Lung (tissue), 12 donors: Measurements from ENCODE around the gene PARD3B. TPM values are rescaled to one million over a fixed set of nuclear protein-coding genes. Genes with fewer than 3 reads are reported as not detected.

Source experiments
- ATAC-seq: fragments of 200-7000 bp; cut with Tn5 transposase; one replicate; pipeline ENCODE4 v1.9.1; 2020; ENCODE audit warnings: moderate number of reproducible peaks; ENCODE audit not compliant: insufficient read depth, low FRiP score
- DNase-seq, 3 donors: peaks; one replicate each; pipeline ENCODE4 v3.0.0-alpha.2; 2013 to 2017
- H3K27ac ChIP-seq, 2 donors: one replicate each; pipeline ENCODE4 v1.5.1; 2013; ENCODE audit warnings: mild to moderate bottlenecking in 2 of 2, moderate library complexity in 2 of 2, control low read depth in 1 of 2, inconsistent platforms in 1 of 2, low read depth in 1 of 2, low read length in 1 of 2
- H3K27me3 ChIP-seq, 3 donors: one replicate each; pipeline ENCODE4 v1.5.1; 2013; ENCODE audit warnings: low read length in 2 of 3; ENCODE audit not compliant: control insufficient read depth in 3 of 3, insufficient read depth in 3 of 3
- H3K36me3 ChIP-seq, 4 donors: one replicate each; pipeline ENCODE4 v1.5.1; 2013; ENCODE audit warnings: low read length in 4 of 4, mild to moderate bottlenecking in 1 of 4, moderate library complexity in 1 of 4; ENCODE audit not compliant: control insufficient read depth in 4 of 4, insufficient read depth in 4 of 4
- H3K4me1 ChIP-seq, 5 donors: one replicate each; pipeline ENCODE4 v1.5.1; 2013; ENCODE audit warnings: low read length in 5 of 5, mild to moderate bottlenecking in 2 of 5, moderate library complexity in 1 of 5; ENCODE audit not compliant: control insufficient read depth in 5 of 5, insufficient read depth in 5 of 5
- H3K4me3 ChIP-seq: one replicate; pipeline ENCODE4 v1.5.1; 2013; ENCODE audit warnings: mild to moderate bottlenecking, control low read depth, moderate library complexity
- H3K9ac ChIP-seq, 2 donors: one replicate each; pipeline ENCODE4 v1.5.1; 2013; ENCODE audit warnings: low read length in 2 of 2, control low read depth in 1 of 2; ENCODE audit not compliant: insufficient read depth in 1 of 2
- H3K9me3 ChIP-seq, 4 donors: one replicate each; pipeline ENCODE4 v1.5.1; 2013; ENCODE audit warnings: low read length in 3 of 4, mild to moderate bottlenecking in 1 of 4, moderate library complexity in 1 of 4; ENCODE audit not compliant: control insufficient read depth in 4 of 4, insufficient read depth in 3 of 4
- WGBS, 2 donors: extraction: QIAGEN DNeasy Blood & Tissue Kit; methylation state at CpG; one replicate each; pipeline ENCODE4 v1.1.7; 2013; 5-methylcytosine and 5-hydroxymethylcytosine counted together
- polyA plus RNA-seq, 2 donors: library from polyadenylated mRNA; stranded (reverse); fragments of 200-250 nt; gene quantifications; one replicate each; pipeline ENCODE4 v1.2.1, GENCODE V29; 2013
- total RNA-seq, 2 donors: library from RNA; depleted of rRNA in 1 of 2; stranded (reverse); fragments of >200 nt in 1 of 2; gene quantifications; one replicate each; pipeline ENCODE4 v1.2.1, GENCODE V29; 2014 to 2021
- TF ChIP-seq, protein P1 (sequence below): IDR thresholded peaks from 2 replicates; pipeline ENCODE4 v1.5.1; 2012; ENCODE audit warnings: mild to moderate bottlenecking; ENCODE audit errors: control extremely low read depth, extremely low read depth
- donor health status: control.
- donor health status: control.
- donor health status: Bipolar disorder and iron deficiency.
- donor health status: healthy.
- donor health status: DM: yes; HTN: yes; CAD: no.

PARD3B gene
- total and polyA plus RNA-seq, 4 donors = 2.4 to 38.7 (median 17.1) TPM

DNA sequence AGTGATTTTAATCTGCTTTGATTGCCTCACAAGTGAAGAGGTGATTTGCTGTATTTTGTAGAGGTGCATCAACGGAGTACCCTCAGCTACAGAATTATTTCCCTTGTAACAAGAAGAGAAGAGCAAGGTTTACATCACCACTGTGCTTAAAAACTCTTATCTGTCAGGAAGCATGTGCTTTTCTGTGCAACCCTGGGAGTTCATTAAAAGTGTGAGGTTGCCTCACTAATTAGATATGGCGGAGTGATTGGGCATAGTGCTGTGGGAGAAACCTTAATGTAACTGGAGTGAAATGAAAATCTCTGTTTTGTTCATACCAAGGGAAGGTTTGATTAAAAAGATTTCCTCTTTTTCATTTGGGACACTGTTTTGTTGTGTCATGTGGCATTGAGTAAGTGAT, 544.7 kb downstream of the PARD3B start:
- H3K9ac ChIP-seq = no peak overlapping the region
- H3K9me3 ChIP-seq = no peaks in the 10 kb centered on the region
- TF ChIP-seq, protein P1, sequence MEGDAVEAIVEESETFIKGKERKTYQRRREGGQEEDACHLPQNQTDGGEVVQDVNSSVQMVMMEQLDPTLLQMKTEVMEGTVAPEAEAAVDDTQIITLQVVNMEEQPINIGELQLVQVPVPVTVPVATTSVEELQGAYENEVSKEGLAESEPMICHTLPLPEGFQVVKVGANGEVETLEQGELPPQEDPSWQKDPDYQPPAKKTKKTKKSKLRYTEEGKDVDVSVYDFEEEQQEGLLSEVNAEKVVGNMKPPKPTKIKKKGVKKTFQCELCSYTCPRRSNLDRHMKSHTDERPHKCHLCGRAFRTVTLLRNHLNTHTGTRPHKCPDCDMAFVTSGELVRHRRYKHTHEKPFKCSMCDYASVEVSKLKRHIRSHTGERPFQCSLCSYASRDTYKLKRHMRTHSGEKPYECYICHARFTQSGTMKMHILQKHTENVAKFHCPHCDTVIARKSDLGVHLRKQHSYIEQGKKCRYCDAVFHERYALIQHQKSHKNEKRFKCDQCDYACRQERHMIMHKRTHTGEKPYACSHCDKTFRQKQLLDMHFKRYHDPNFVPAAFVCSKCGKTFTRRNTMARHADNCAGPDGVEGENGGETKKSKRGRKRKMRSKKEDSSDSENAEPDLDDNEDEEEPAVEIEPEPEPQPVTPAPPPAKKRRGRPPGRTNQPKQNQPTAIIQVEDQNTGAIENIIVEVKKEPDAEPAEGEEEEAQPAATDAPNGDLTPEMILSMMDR = no peak
- no peaks in the 10 kb centered on the region for H3K36me3 ChIP-seq
- no peaks in the 10 kb centered on the region for H3K27me3 ChIP-seq
- ATAC-seq (no peak), DNase-seq (no peak)
- no peak overlapping the region for H3K4me3 ChIP-seq
- WGBS, 2 donors = 71 to 87% methylated on average over 2 of the region's 2 CpGs
- H3K4me1 ChIP-seq = peaks cover 0 to 5% (median 0%) of the 10 kb centered on the region in 5 donors
- H3K27ac ChIP-seq = no peak overlapping the region

DNA sequence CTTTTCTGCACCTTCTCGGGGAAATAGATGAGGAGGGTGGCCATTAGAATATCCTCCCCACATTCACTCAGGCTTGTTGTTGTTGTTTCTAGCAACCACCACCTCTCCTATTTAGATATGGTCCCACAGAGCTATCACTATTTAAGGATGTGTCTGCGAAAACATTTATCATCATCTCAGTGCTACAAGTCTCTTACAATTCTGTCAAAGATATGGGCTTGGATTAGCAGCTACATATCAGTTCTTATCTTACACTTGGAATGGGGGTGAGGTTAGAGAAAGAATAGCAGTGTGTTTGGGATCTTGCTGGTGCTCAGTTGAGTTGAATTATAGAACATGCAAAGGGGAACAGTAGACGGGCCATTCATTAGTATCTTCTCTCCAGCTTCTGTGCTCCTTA, 546.1 kb downstream of the PARD3B start:
- 93% methylated on average over 3 of the region's 3 CpGs for WGBS, 2 donors

DNA sequence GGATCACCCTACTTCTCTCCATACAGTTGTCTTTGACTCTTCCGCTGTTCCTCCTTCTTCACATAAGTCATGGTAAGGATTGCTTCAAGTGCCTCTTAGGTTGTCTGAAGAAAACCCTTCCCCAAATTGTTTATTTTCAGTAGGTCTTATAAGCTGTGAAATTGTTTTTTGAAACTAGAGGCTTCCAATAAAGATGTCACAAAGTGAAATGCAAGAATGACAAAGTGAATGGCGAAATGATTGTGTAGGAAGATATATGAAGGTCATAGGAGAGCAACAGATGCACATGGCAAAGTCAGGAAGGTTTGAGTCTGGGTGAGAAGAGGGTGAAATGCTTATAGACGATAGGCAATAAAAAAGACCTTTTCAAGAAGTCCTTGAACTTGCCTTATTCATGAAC, 548.8 kb downstream of the PARD3B start:
- TF ChIP-seq, protein P1 = no peak
- Histone ChIP-seq H3K36me3 (no peaks in the 10 kb centered on the region), H3K27me3 (no peaks in the 10 kb centered on the region), H3K27ac (no peak overlapping the region), H3K4me1 (peaks cover 0 to 6% (median 0%) of the 10 kb centered on the region in 5 donors), H3K9me3 (no peaks in the 10 kb centered on the region), H3K9ac (no peak overlapping the region), H3K4me3 (no peak overlapping the region)
- ATAC-seq (no peak), DNase-seq (no peak)
- whole genome bisulfite sequencing, 2 donors = 95 to 96% methylated on average over 3 of the region's 3 CpGs

More for the DNA sequence above, 546.1 kb downstream of the PARD3B start:
- ATAC-seq (no peak), DNase-seq (no peak)
- Histone ChIP-seq H3K36me3 (no peaks in the 10 kb centered on the region), H3K4me3 (no peak overlapping the region), H3K27ac (no peak overlapping the region), H3K9me3 (no peaks in the 10 kb centered on the region), H3K9ac (no peak overlapping the region), H3K27me3 (no peaks in the 10 kb centered on the region), H3K4me1 (peaks cover 0 to 5% (median 0%) of the 10 kb centered on the region in 5 donors)
- TF ChIP-seq, protein P1 = no peak

DNA sequence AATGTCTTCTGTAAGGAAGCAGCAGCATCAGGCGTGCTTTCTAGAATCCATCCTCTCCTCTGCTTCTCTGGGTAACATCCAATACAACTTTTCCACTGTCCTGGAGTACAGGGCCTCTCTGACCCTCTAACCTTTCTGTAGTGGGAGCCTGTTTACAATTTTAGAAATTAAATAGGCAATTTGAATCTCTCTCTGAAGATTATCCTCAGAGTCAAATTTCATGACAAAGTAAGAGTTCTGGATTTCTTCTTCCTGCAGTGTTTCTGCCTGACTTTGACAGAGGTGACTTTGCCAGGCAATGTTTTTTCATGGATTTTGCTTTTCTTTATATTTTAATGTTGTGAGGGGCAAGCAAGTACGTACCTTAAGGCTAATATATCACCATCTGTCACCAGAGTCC, 558.4 kb downstream of the PARD3B start:
- 93 to 96% methylated on average over 2 of the region's 2 CpGs for WGBS, 2 donors
- Histone ChIP-seq H3K4me1 (no peaks in the 10 kb centered on the region), H3K27me3 (no peaks in the 10 kb centered on the region), H3K9ac (no peak overlapping the region), H3K36me3 (peaks cover 0 to 3% (median 0%) of the 10 kb centered on the region in 4 donors), H3K9me3 (no peaks in the 10 kb centered on the region), H3K27ac (no peak overlapping the region), H3K4me3 (no peak overlapping the region)
- DNase-seq (no peak), ATAC-seq (no peak)
- TF ChIP-seq, protein P1 = no peak
